ENCODE results near the gene EHD2. TPM values are rescaled to one million over a fixed set of nuclear protein-coding genes. Genes with fewer than 3 reads are reported as not detected.
"Not testable (repeated sequence)": the region's sequence is repeated elsewhere in the genome, so short reads cannot be mapped to it uniquely, and the experiment has no call there.

Gene EHD2
- total RNA-seq, 1 experiment from 2014 or later: 60.5 TPM

- Histone ChIP-seq H3K4me3 (replicated peaks in 1 of 2; ENCODE audit: low read depth in 1 of 2, low read length in 2 of 2) (no peak overlapping the region), H3K27ac (ENCODE audit: low read depth, low read length) (no peak overlapping the region), H3K9me2 (ENCODE audit: insufficient read depth) (no peaks in the 10 kb centered on the region), H4K20me1 (ENCODE audit: insufficient read depth) (no peaks in the 10 kb centered on the region), H3K36me3 (ENCODE audit: control insufficient read depth in 1 of 2, insufficient read depth in 2 of 2, low read length in 2 of 2) (peaks cover 20 to 26% of the 10 kb centered on the region in 2 experiments; a peak in 3 of 4 replicates), H3K79me2 (ENCODE audit: insufficient read depth, low read length) (peaks cover 7% of the 10 kb centered on the region; the same call in 1 of the 2 replicates), H3K4me2 (ENCODE audit: low read length) (no peak overlapping the region), H2AFZ (ENCODE audit: low read depth, low read length, poor library complexity, severe bottlenecking) (no peak overlapping the region), H3K27me3 (ENCODE audit: insufficient read depth, low read length) (no peaks in the 10 kb centered on the region), H3K4me1 (ENCODE audit: control insufficient read depth in 1 of 2, insufficient read depth in 2 of 2, low read length in 2 of 2) (peaks cover 14 to 25% of the 10 kb centered on the region in 2 experiments), H3K9me3 (ENCODE audit: control insufficient read depth in 1 of 2, insufficient read depth in 1 of 2, low read depth in 1 of 2, low read length in 2 of 2) (no peaks in the 10 kb centered on the region), H3K9ac (ENCODE audit: low read length) (no peak overlapping the region)
- intact Hi-C loops (cut with micrococcal nuclease): no loop called here
- DNase-seq (ENCODE audit: low read depth, low spot score): no peak
- ChIA-PET CTCF (interaction anchor here (1.1 to 1.5 kb wide), 2 partner anchors 21 to 79 kb away, joined by 3 read pairs; no protein-coding TSS in a partner anchor), POLR2A (interaction anchor here (1.1 kb wide), 1 partner anchor 41 kb away, joined by 3 read pairs; the partner anchor contains the start of gene NOP53), RAD21 (ENCODE audit: low non-redundant PET in 1 of 2, low total read pairs in 2 of 2, uncharacterized antibody in 2 of 2, unreplicated experiment in 2 of 2) (no interaction called here)
- no peak for ATAC-seq
- no peak for TF ChIP-seq JUND (IDR thresholded peaks at IDR 0.05)
- no peak for TF ChIP-seq ZBTB33 (IDR thresholded peaks at IDR 0.05; ENCODE audit: extremely low read depth, insufficient replicate concordance, low read length)
- TF ChIP-seq POLR2AphosphoS5 (IDR thresholded peaks at IDR 0.05; ENCODE audit: low read depth, low read length): no peak
- TF ChIP-seq RAD21 (IDR thresholded peaks at IDR 0.05; ENCODE audit: low read depth): no peak
- no peak for TF ChIP-seq ZFX (IDR thresholded peaks at IDR 0.05)
- TF ChIP-seq SRF (IDR thresholded peaks at IDR 0.05; ENCODE audit: low read depth): no peak
- no peak for TF ChIP-seq MAX (IDR thresholded peaks at IDR 0.05)
- TF ChIP-seq ELF1 (IDR thresholded peaks at IDR 0.05; ENCODE audit: borderline replicate concordance, low read depth): no peak
- TF ChIP-seq ATF3 (IDR thresholded peaks at IDR 0.05): no peak
- no peak for TF ChIP-seq SP1 (IDR thresholded peaks at IDR 0.05; ENCODE audit: low read depth)
- no peak for TF ChIP-seq CBX3 (IDR thresholded peaks at IDR 0.05; ENCODE audit: low read depth)
- BruUV-seq (replicated peaks): no TSS peak
Measured at GRCh38 chr19:47786566-47786965, 73.3 kb downstream of the EHD2 start.

GRCh38 chr19:47787307-47787706, 74.1 kb downstream of the EHD2 start:
- ChIA-PET CTCF (interaction anchor here (1.1 to 1.5 kb wide), 2 partner anchors 22 to 80 kb away, joined by 3 read pairs; no protein-coding TSS in a partner anchor), POLR2A (interaction anchor here (1.1 kb wide), 1 partner anchor 42 kb away, joined by 3 read pairs; the partner anchor contains the start of gene NOP53)
- H3K27ac ChIP-seq (ENCODE audit: low read depth, low read length); H3K79me2 ChIP-seq (ENCODE audit: insufficient read depth, low read length); H3K9me2 ChIP-seq (ENCODE audit: insufficient read depth); H3K4me2 ChIP-seq (ENCODE audit: low read length); H3K4me3 ChIP-seq (replicated peaks in 1 of 2; ENCODE audit: low read depth in 1 of 2, low read length in 2 of 2); H2AFZ ChIP-seq (ENCODE audit: low read depth, low read length, poor library complexity, severe bottlenecking); ATAC-seq; DNase-seq (ENCODE audit: low read depth, low spot score); H3K9ac ChIP-seq (ENCODE audit: low read length); intact Hi-C loops (cut with micrococcal nuclease); BruUV-seq (replicated peaks); RAD21 ChIA-PET (ENCODE audit: low non-redundant PET in 1 of 2, low total read pairs in 2 of 2, uncharacterized antibody in 2 of 2, unreplicated experiment in 2 of 2); H3K27me3 ChIP-seq (ENCODE audit: insufficient read depth, low read length); H4K20me1 ChIP-seq (ENCODE audit: insufficient read depth); H3K9me3 ChIP-seq (ENCODE audit: control insufficient read depth in 1 of 2, insufficient read depth in 1 of 2, low read depth in 1 of 2, low read length in 2 of 2): not testable (repeated sequence)
- H3K36me3 ChIP-seq (ENCODE audit: control insufficient read depth in 1 of 2, insufficient read depth in 2 of 2, low read length in 2 of 2): peaks cover 13 to 18% of the 10 kb centered on the region in 2 experiments; a peak in 3 of 4 replicates
- peaks cover 14 to 25% of the 10 kb centered on the region in 2 experiments for H3K4me1 ChIP-seq (ENCODE audit: control insufficient read depth in 1 of 2, insufficient read depth in 2 of 2, low read length in 2 of 2)

All from HCT116 (cell line).